H9 (cell line): ENCODE data around the gene GBGT1. TPM values are rescaled to one million over a fixed set of nuclear protein-coding genes. Genes with fewer than 3 reads are reported as not detected.
A peak's percentile ranks its signal among the peaks of the same experiment; 100 is the strongest.
"Not testable (repeated sequence)": the region's sequence is repeated elsewhere in the genome, so short reads cannot be mapped to it uniquely, and the experiment has no call there.

Source experiments
- DNase-seq: peaks from one replicate; pipeline ENCODE4 v3.0.0-alpha.2; 2017
- H2AFZ ChIP-seq: one replicate; pipeline ENCODE4 v1.6.1; 2013; ENCODE audit warnings: mild to moderate bottlenecking, low read length, control low read depth, moderate library complexity
- H2AK5ac ChIP-seq: 2 replicates; pipeline ENCODE4 v1.6.1; 2013; ENCODE audit warnings: low read length, control low read depth, mixed read lengths; ENCODE audit not compliant: insufficient read length
- H2BK120ac ChIP-seq: one replicate; pipeline ENCODE4 v1.6.1; 2013; ENCODE audit warnings: low read depth, mild to moderate bottlenecking, low read length, control low read depth, inconsistent platforms; ENCODE audit not compliant: poor library complexity, severe bottlenecking
- H2BK12ac ChIP-seq: 2 replicates; pipeline ENCODE4 v1.6.1; 2013; ENCODE audit warnings: low read length, control low read depth, mixed read lengths, low read depth; ENCODE audit not compliant: insufficient read length
- H2BK15ac ChIP-seq: 2 replicates; pipeline ENCODE4 v1.6.1; 2013; ENCODE audit warnings: low read depth, low read length, control low read depth
- H2BK20ac ChIP-seq: one replicate; pipeline ENCODE4 v1.6.1; 2013; ENCODE audit warnings: low read depth, mild to moderate bottlenecking, low read length, control low read depth, inconsistent platforms; ENCODE audit not compliant: poor library complexity, severe bottlenecking
- H2BK5ac ChIP-seq: 2 replicates; pipeline ENCODE4 v1.6.1; 2013; ENCODE audit warnings: low read length, control low read depth, mixed read lengths; ENCODE audit not compliant: insufficient read length
- H3K14ac ChIP-seq: 2 replicates; pipeline ENCODE4 v1.6.1; 2013; ENCODE audit warnings: low read length, control low read depth; ENCODE audit not compliant: insufficient read depth
- H3K18ac ChIP-seq: 2 replicates; pipeline ENCODE4 v1.6.1; 2013; ENCODE audit warnings: low read depth, mild to moderate bottlenecking, mixed read lengths, low read length, control low read depth; ENCODE audit not compliant: insufficient read length
- H3K23ac ChIP-seq: 2 replicates; pipeline ENCODE4 v1.6.1; 2013; ENCODE audit warnings: low read length, control low read depth, mixed read lengths, low read depth; ENCODE audit not compliant: insufficient read length
- H3K23me2 ChIP-seq: 2 replicates; pipeline ENCODE4 v1.6.1; 2013; ENCODE audit warnings: low read depth, mild to moderate bottlenecking, mixed read lengths, low read length, control low read depth; ENCODE audit not compliant: insufficient read length, poor library complexity, severe bottlenecking
- H3K27ac ChIP-seq: 2 replicates; pipeline ENCODE4 v1.5.1; 2013; ENCODE audit warnings: low read length, control low read depth, mixed read lengths, low read depth; ENCODE audit not compliant: insufficient read length
- H3K27me3 ChIP-seq: 2 replicates; pipeline ENCODE4 v1.6.1; 2013; ENCODE audit warnings: low read length, control low read depth, inconsistent platforms; ENCODE audit not compliant: insufficient read depth
- H3K4ac ChIP-seq: 2 replicates; pipeline ENCODE4 v1.6.1; 2013; ENCODE audit warnings: low read depth, mild to moderate bottlenecking, control low read depth, inconsistent platforms, low read length, moderate library complexity
- H3K4me1 ChIP-seq: 2 replicates; pipeline ENCODE4 v1.6.1; 2013; ENCODE audit warnings: low read length, control low read depth, inconsistent platforms; ENCODE audit not compliant: insufficient read depth
- H3K4me2 ChIP-seq: 2 replicates; pipeline ENCODE4 v1.6.1; 2013; ENCODE audit warnings: low read length, control low read depth, mixed read lengths; ENCODE audit not compliant: insufficient read length, insufficient read depth
- H3K56ac ChIP-seq: 2 replicates; pipeline ENCODE4 v1.6.1; 2013; ENCODE audit warnings: low read depth, mild to moderate bottlenecking, mixed read lengths, low read length, control low read depth; ENCODE audit not compliant: insufficient read length
- H3K79me1 ChIP-seq: 2 replicates; pipeline ENCODE4 v1.6.1; 2013; ENCODE audit warnings: low read depth, mild to moderate bottlenecking, moderate library complexity, low read length, control low read depth, inconsistent platforms; ENCODE audit not compliant: insufficient read depth, poor library complexity, severe bottlenecking
- H3K79me2 ChIP-seq: 2 replicates; pipeline ENCODE4 v1.6.1; 2013; ENCODE audit warnings: low read length, control low read depth, inconsistent platforms; ENCODE audit not compliant: insufficient read depth
- H3K9ac ChIP-seq: 2 replicates; pipeline ENCODE4 v1.6.1; 2013; ENCODE audit warnings: low read length, control low read depth, mixed read lengths; ENCODE audit not compliant: insufficient read length; ENCODE audit errors: extremely low read depth
- H3K9me3 ChIP-seq: one replicate; pipeline ENCODE4 v1.6.1; 2013; ENCODE audit warnings: low read depth, low read length, inconsistent platforms; ENCODE audit not compliant: control insufficient read depth
- H3T11ph ChIP-seq: one replicate; pipeline ENCODE4 v1.6.1; 2013; ENCODE audit warnings: mild to moderate bottlenecking, low read length, control low read depth, inconsistent platforms
- H4K20me1 ChIP-seq: one replicate; pipeline ENCODE4 v1.6.1; 2013; ENCODE audit not compliant: control insufficient read depth, insufficient read length, insufficient read depth
- H4K5ac ChIP-seq: 2 replicates; pipeline ENCODE4 v1.6.1; 2013; ENCODE audit warnings: low read depth, mild to moderate bottlenecking, mixed read lengths, low read length, control low read depth; ENCODE audit not compliant: insufficient read length
- H4K8ac ChIP-seq: replicated peaks from 2 replicates; pipeline ENCODE4 v1.6.1; 2013; ENCODE audit warnings: low read length, control low read depth, mixed read lengths, low read depth; ENCODE audit not compliant: insufficient read length
- H4K91ac ChIP-seq: 2 replicates; pipeline ENCODE4 v1.6.1; 2013; ENCODE audit warnings: low read depth, mild to moderate bottlenecking, moderate library complexity, mixed read lengths, low read length, control low read depth; ENCODE audit not compliant: insufficient read length
- H3K27ac Mint-ChIP-seq, 3 experiments: 2 replicates in 2 of 3; 3 replicates in 1 of 3; pipeline ENCODE4 v1.8.0; 2020 to 2021; ENCODE audit warnings: mixed read lengths in 3 of 3, mild to moderate bottlenecking in 1 of 3, moderate library complexity in 1 of 3
- H3K27me3 Mint-ChIP-seq: 2 replicates; pipeline ENCODE4 v1.8.0; 2021; ENCODE audit warnings: low read depth, mild to moderate bottlenecking, moderate library complexity, mixed read lengths
- H3K36me3 Mint-ChIP-seq, 3 experiments: 2 replicates in 2 of 3; 3 replicates in 1 of 3; pipeline ENCODE4 v1.8.0; 2020 to 2021; ENCODE audit warnings: low read depth in 3 of 3, mixed read lengths in 3 of 3; ENCODE audit not compliant: insufficient read depth in 1 of 3
- H3K4me1 Mint-ChIP-seq, 2 experiments: 2 replicates each; pipeline ENCODE4 v1.8.0; 2020; ENCODE audit warnings: mixed read lengths in 2 of 2
- H3K4me3 Mint-ChIP-seq, 2 experiments: 2 replicates in 1 of 2; 3 replicates in 1 of 2; pipeline ENCODE4 v1.8.0; 2020 to 2021; ENCODE audit warnings: mild to moderate bottlenecking in 2 of 2, mixed read lengths in 2 of 2, moderate library complexity in 1 of 2
- H3K9me3 Mint-ChIP-seq, 2 experiments: 2 replicates in 1 of 2; 3 replicates in 1 of 2; pipeline ENCODE4 v1.8.0; 2020; ENCODE audit warnings: mild to moderate bottlenecking in 2 of 2, mixed read lengths in 2 of 2, moderate library complexity in 1 of 2
- WGBS: extraction: QIAGEN DNeasy Blood & Tissue Kit; methylation state at CpG from one replicate; pipeline ENCODE4 v1.1.7; 2013; ENCODE audit warnings: missing lambda C conversion rate, low lambda C conversion rate, mixed read lengths; ENCODE audit not compliant: insufficient read length; ENCODE audit errors: extremely low coverage; 5-methylcytosine and 5-hydroxymethylcytosine counted together
- total RNA-seq: library from RNA; stranded (reverse); gene quantifications from 2 replicates; pipeline ENCODE4 v1.2.1, GENCODE V29; 2021
- TF ChIP-seq, protein P1 (sequence below): fragments of 200-600 bp; sonication (generic); conservative IDR thresholded peaks from 3 replicates; pipeline ENCODE4 v1.8.0; 2021; ENCODE audit warnings: antibody characterized with exemption, mild to moderate bottlenecking

The GBGT1 gene
- total RNA-seq, 1 experiment from 2014 or later, result 9.3 TPM

DNA sequence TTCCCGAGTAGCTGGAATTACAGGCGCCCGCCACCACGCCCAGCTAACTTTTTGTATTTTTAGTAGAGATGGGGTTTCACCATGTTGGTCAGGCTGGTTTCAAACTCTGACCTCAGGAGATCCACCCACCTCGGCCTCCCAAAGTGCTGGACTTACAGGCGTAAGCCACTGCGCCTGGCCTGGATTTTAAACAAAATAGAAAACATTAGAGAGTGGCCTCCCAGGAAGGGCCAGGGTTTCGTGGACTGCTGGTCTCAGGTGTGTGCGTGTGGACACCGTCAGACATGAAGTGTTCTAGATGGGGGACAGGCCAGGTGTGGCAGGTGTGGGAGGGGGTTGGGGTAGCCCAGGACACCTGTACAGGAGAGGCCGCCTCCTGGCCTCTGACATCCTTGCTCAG is 7.0 kb upstream of the GBGT1 start:
- Histone ChIP-seq H2BK15ac (no peak overlapping the region), H3K9me3 (no peaks in the 10 kb centered on the region), H2BK20ac (no peak overlapping the region), H3K23ac (no peak overlapping the region), H3T11ph (no peak overlapping the region), H3K27me3 (no peaks in the 10 kb centered on the region; the same call in 1 of the 2 replicates), H2AK5ac (no peak overlapping the region), H3K4ac (no peak overlapping the region), H3K23me2 (no peaks in the 10 kb centered on the region), H4K20me1 (no peaks in the 10 kb centered on the region), H3K79me1 (no peaks in the 10 kb centered on the region), H2BK120ac (no peak overlapping the region), H4K5ac (no peak overlapping the region), H4K8ac (no peak overlapping the region), H2BK12ac (no peak overlapping the region), H3K18ac (no peak overlapping the region), H3K4me2 (no peak overlapping the region), H2BK5ac (no peak overlapping the region), H2AFZ (no peak overlapping the region), H3K9ac (no peak overlapping the region), H4K91ac (no peak overlapping the region), H3K14ac (no peak overlapping the region), H3K56ac (no peak overlapping the region), H3K79me2 (no peaks in the 10 kb centered on the region), H3K4me1 (no peaks in the 10 kb centered on the region), H3K27ac (no peak overlapping the region)
- H3K36me3 Mint-ChIP-seq, result no peaks in the 10 kb centered on the region
- H3K27ac Mint-ChIP-seq, result no peak overlapping the region
- peaks cover 6 to 8% of the 10 kb centered on the region in 2 experiments for H3K4me1 Mint-ChIP-seq
- DNase-seq, result no peak
- no CpG with 5 or more reads among the region's 11 CpGs for WGBS
- peaks cover 42% of the 10 kb centered on the region for H3K27me3 Mint-ChIP-seq
- H3K4me3 Mint-ChIP-seq, result no peak overlapping the region
- TF ChIP-seq, protein P1, sequence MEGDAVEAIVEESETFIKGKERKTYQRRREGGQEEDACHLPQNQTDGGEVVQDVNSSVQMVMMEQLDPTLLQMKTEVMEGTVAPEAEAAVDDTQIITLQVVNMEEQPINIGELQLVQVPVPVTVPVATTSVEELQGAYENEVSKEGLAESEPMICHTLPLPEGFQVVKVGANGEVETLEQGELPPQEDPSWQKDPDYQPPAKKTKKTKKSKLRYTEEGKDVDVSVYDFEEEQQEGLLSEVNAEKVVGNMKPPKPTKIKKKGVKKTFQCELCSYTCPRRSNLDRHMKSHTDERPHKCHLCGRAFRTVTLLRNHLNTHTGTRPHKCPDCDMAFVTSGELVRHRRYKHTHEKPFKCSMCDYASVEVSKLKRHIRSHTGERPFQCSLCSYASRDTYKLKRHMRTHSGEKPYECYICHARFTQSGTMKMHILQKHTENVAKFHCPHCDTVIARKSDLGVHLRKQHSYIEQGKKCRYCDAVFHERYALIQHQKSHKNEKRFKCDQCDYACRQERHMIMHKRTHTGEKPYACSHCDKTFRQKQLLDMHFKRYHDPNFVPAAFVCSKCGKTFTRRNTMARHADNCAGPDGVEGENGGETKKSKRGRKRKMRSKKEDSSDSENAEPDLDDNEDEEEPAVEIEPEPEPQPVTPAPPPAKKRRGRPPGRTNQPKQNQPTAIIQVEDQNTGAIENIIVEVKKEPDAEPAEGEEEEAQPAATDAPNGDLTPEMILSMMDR, result no peak
- H3K9me3 Mint-ChIP-seq, result no peaks in the 10 kb centered on the region

DNA sequence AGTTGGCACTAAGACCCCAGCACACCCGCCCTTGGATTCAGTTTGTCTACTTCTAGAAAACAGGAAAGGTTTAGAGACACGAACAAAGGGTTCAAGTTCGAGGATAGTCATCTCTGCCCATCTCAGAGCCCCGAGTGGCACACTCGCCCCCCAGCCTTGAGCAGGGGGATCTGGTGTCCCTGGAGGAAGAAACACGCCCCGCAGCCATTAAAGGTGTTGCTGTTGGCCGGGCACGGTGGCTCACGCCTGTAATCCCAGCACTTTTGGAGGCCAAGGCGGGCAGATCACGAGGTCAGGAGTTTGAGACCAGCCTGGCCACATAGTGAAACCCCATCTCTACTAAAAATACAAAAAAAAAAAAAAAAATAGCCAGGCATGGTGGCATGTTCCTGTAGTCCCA is 6.0 kb upstream of the GBGT1 start:
- H3K23me2 ChIP-seq, H2BK12ac ChIP-seq, H3K14ac ChIP-seq, H3K9ac ChIP-seq, H3K4me2 ChIP-seq, H3K79me2 ChIP-seq, H3K4me1 ChIP-seq, H2BK15ac ChIP-seq, H2BK120ac ChIP-seq, H3K4me3 Mint-ChIP-seq, H2AK5ac ChIP-seq, H4K20me1 ChIP-seq, H3K36me3 Mint-ChIP-seq, DNase-seq, H3K18ac ChIP-seq, H4K8ac ChIP-seq, H3K27ac ChIP-seq, H3K79me1 ChIP-seq, H3K4me1 Mint-ChIP-seq, H3K9me3 ChIP-seq, H3K9me3 Mint-ChIP-seq, H2BK5ac ChIP-seq, H4K91ac ChIP-seq, H3K4ac ChIP-seq, H4K5ac ChIP-seq, H3T11ph ChIP-seq, H3K27me3 ChIP-seq, H2BK20ac ChIP-seq, H3K56ac ChIP-seq, H3K23ac ChIP-seq, H2AFZ ChIP-seq: not testable (repeated sequence)
- WGBS, result no CpG with 5 or more reads among the region's 12 CpGs
- Mint-ChIP-seq H3K27me3 (peaks cover 38% of the 10 kb centered on the region), H3K27ac (peak overlapping the region in 1 of 3 experiments; percentile 31; a peak in 1 of 7 replicates)
